ENCODE data around the gene ASS1. TPM values are rescaled to one million over a fixed set of nuclear protein-coding genes. Genes with fewer than 3 reads are reported as not detected.

Gene ASS1
- total and polyA plus RNA-seq, 2 of the 13 experiments (the other 11 are each of a cell fraction or from before 2014, with no cell fraction given), result 77.6 to 122 TPM

GRCh38 chr9:130453487-130453886 lies 8.7 kb downstream of the ASS1 start (continued):
- no peak for TF ChIP-seq DMTF1 (CRISPR knock-in tag; IDR thresholded peaks at IDR 0.05)
- peak; percentile 85 for TF ChIP-seq SKIL (CRISPR knock-in tag; IDR thresholded peaks at IDR 0.05; ENCODE audit: borderline replicate concordance)
- TF ChIP-seq ZNF512 (CRISPR knock-in tag; IDR thresholded peaks at IDR 0.05), result no peak
- peak; percentile 63 for TF ChIP-seq ZNF687 (CRISPR knock-in tag; IDR thresholded peaks at IDR 0.05)
- TF ChIP-seq NFAT5 (CRISPR knock-in tag; IDR thresholded peaks at IDR 0.05), result no peak
- TF ChIP-seq CBX2 (IDR thresholded peaks at IDR 0.05; ENCODE audit: low read depth, low read length), result no peak
- no peak for TF ChIP-seq CBX2 (CRISPR knock-in tag; IDR thresholded peaks at IDR 0.05; ENCODE audit: low read depth)
- TF ChIP-seq ZSCAN22 (CRISPR knock-in tag; IDR thresholded peaks at IDR 0.05), result no peak
- no peak for TF ChIP-seq ZNF232 (CRISPR knock-in tag; IDR thresholded peaks at IDR 0.05; ENCODE audit: borderline replicate concordance)
- no peak for TF ChIP-seq GMEB1 (CRISPR knock-in tag; IDR thresholded peaks at IDR 0.05; ENCODE audit: borderline replicate concordance)

All from HepG2 (cell line).